K562 (cell line): ENCODE results near the gene SCLY. TPM values are rescaled to one million over a fixed set of nuclear protein-coding genes. Genes with fewer than 3 reads are reported as not detected.
A peak's percentile ranks its signal among the peaks of the same experiment; 100 is the strongest.

Source experiments
- CTCFL ChIP-seq: IDR thresholded peaks from 2 replicates; pipeline ENCODE4 v1.6.1; 2011; ENCODE audit warnings: borderline replicate concordance, low read depth, mild to moderate bottlenecking, moderate library complexity, low read length; ENCODE audit not compliant: insufficient read depth, poor library complexity, severe bottlenecking
- FOXP1 ChIP-seq: sonication (generic); formaldehyde crosslinking; IDR thresholded peaks from 2 replicates; pipeline ENCODE4 v1.8.0; 2022; ENCODE audit warnings: mild to moderate bottlenecking, missing genetic modification reagents
- HNRNPK ChIP-seq: fragments of 200-400 bp; formaldehyde crosslinking; IDR thresholded peaks from one replicate; pipeline ENCODE4 v1.6.1; 2018; ENCODE audit warnings: mild to moderate bottlenecking, low read depth, low read length; ENCODE audit not compliant: poor library complexity, severe bottlenecking
- KLF16 ChIP-seq: IDR thresholded peaks from 2 replicates; pipeline ENCODE4 v1.6.1; 2016; ENCODE audit warnings: antibody characterized with exemption
- PCBP1 ChIP-seq: fragments of 200-400 bp; formaldehyde crosslinking; IDR thresholded peaks from 2 replicates; pipeline ENCODE4 v1.6.1; 2018; ENCODE audit warnings: mild to moderate bottlenecking, low read depth, low read length; ENCODE audit not compliant: poor library complexity, severe bottlenecking
- REST ChIP-seq, 2 experiments: fragments of 450-650 bp; formaldehyde crosslinking in 1 of 2; IDR thresholded peaks; 2 replicates each; pipeline versions ENCODE4 v1.4.0 to v1.6.1; 2014 to 2020; ENCODE audit warnings: mild to moderate bottlenecking in 2 of 2, borderline replicate concordance in 1 of 2, low read depth in 1 of 2
- STAG1 ChIP-seq: sonication (generic); formaldehyde crosslinking; IDR thresholded peaks from 2 replicates; pipeline ENCODE4 v1.5.0; 2020; ENCODE audit warnings: missing genetic modification reagents, borderline replicate concordance
- THRB ChIP-seq: fragments of 450-650 bp; formaldehyde crosslinking; conservative IDR thresholded peaks from 2 replicates; pipeline ENCODE4 v1.4.0; 2022; ENCODE audit warnings: mild to moderate bottlenecking, missing genetic modification characterization
- ZBTB7A ChIP-seq: IDR thresholded peaks from 2 replicates; pipeline ENCODE4 v1.6.1; 2011; ENCODE audit warnings: low read depth, mild to moderate bottlenecking, low read length, moderate library complexity, borderline replicate concordance; ENCODE audit not compliant: control insufficient read depth
- ZNF354B ChIP-seq: fragments of 250-450 bp; sonication (Bioruptor Pico); IDR thresholded peaks from 2 replicates; pipeline ENCODE4 v1.4.0; 2020
- polyA plus RNA-seq, 8 experiments: library from polyadenylated mRNA; depleted of rRNA in 4 of 8; stranded (reverse) in 5 of 8; unstranded in 3 of 8; fragments of >200 nt; fragmentation: Nextera tagmentation in 2 of 8; fragmentation: Illumina TruSeq in 1 of 8; extraction: Ambion mirVana in 2 of 8; extraction: Trizol in 1 of 8; gene quantifications; 2 replicates each; pipeline versions ENCODE4 v1.2.1 to v1.2.3, GENCODE V29; 2011 to 2014; ENCODE audit warnings: inconsistent platforms in 1 of 8, missing spikeins in 1 of 8
- total RNA-seq, 7 experiments: library from RNA; depleted of rRNA in 6 of 7; stranded (reverse); fragments of >200 nt in 6 of 7; fragmentation: Illumina TruSeq in 2 of 7; extraction: Trizol in 2 of 7; gene quantifications; 2 replicates each; pipeline versions ENCODE4 v1.2.1 to v1.2.3, GENCODE V29; 2011 to 2021; ENCODE audit warnings: low replicate concordance in 1 of 7

The SCLY gene
- total and polyA plus RNA-seq, 9 of the 15 experiments (the other 6 are each of a cell fraction or from before 2014, with no cell fraction given) = 2.6 to 32.2 (median 21.1) TPM

GRCh38 chr2:238139196-238140039 is 78.6 kb downstream of the SCLY start (continued):
- TF ChIP-seq REST (IDR thresholded peaks at IDR 0.05; ENCODE audit: borderline replicate concordance) = peak; percentile 34; the same call in 1 of the 2 replicates
- no peak for TF ChIP-seq REST (CRISPR knock-in tag; IDR thresholded peaks at IDR 0.05; ENCODE audit: low read depth)
- TF ChIP-seq STAG1 (CRISPR knock-in tag) = peak; percentile 33; the same call in 1 of the 2 replicates
- peak; percentile 35 for TF ChIP-seq PCBP1
- TF ChIP-seq THRB = no peak
- TF ChIP-seq KLF16 = 0 out of 2 replicates have a peak, but pooled peaks have one; percentile 17
- TF ChIP-seq HNRNPK = no peak
- 0 out of 2 replicates have a peak, but pooled peaks have one; percentile 30 for TF ChIP-seq FOXP1 (CRISPR knock-in tag)
- no peak for TF ChIP-seq ZBTB7A
- TF ChIP-seq CTCFL = peak; percentile 82
- TF ChIP-seq ZNF354B (CRISPR knock-in tag) = no peak
